Measurements from ENCODE around the gene PCGF5.
"Not testable (repeated sequence)": the region's sequence is repeated elsewhere in the genome, so short reads cannot be mapped to it uniquely, and the experiment has no call there.

PCGF5 gene

DNA sequence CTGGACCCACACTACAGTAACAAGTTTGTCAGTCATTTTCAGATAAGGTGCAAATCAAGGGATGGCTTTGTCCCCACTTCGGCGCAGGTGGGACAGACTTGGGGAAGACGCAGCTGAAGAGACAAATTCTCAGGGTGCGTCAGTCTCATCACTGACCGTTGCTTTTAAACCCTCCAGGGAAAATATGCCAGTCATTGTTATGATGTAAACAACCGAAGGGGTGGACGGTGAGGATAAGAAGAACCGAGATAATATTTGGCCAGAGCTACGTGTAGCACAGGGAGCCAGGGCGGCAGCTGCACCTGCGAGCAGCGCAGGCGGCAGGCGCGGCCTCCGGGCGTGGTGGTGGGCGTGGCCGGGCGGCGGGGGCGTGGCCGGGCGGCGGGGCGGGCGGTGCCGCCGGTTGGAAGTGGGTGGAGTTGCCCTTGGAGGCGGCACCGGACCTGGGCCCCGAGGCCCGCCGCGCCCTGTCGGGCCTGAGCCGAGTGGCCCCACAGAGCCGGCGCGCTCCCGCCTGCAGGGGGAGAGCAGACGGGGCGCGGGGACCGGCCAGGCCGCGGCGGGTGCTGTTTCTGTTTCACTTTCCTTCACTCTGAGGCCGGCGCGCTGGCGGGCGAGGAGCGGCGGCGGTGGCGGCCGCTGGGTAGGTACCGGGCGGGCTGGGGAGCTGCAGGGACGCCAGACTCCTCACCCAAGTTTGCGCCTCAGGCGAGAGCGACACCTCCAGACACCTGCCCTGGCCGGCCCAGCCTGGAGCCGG lies at the start of gene PCGF5:
PCGF5 (plus strand) TSS at position 470 of the 760 bp plus-strand sequence. CDS start 2,209 bp downstream, outside the sequence.
- DNase-seq (ENCODE audit: low read depth): peak; percentile 83

DNA sequence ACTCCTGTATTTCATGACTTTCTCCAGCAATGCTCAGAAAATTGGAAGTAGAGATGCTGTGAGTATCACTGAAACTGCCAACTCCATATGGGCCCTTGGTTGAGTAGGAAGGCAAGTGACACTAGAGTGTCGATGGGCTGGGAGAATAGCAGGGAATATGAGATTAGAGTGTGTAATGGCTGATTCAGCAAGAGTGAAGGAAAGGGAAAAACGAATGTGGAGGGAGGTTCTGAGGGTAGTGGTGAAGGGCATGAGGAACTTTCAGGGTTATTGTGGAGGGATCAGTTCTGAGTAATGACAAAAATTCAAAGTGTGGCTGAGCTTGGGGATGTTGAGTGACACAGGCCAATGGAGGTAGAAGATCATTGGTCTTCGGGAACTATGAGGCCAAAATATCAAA lies 49.0 kb upstream of the PCGF5 start:
- no peak for DNase-seq (ENCODE audit: low read depth)

DNA sequence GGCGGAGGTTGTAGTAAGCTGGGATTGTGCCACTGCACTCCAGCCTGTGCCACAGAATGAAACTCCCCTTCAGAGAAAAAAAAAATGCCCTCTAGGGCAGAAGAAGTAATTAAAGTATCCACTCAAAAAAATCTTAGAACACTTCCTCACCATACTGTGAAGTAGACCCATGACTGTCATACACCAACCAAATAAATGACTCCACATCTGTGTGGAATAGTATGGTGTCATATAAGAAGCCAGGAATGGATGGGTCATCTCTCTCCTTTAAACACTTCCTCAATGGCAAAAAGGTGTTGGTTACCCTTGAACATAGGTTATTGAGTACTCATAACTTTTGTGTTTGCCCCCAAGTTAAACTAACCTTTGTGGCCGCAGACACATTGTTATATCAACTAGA lies 48.1 kb upstream of the PCGF5 start:
- no peak for DNase-seq (ENCODE audit: low read depth)

DNA sequence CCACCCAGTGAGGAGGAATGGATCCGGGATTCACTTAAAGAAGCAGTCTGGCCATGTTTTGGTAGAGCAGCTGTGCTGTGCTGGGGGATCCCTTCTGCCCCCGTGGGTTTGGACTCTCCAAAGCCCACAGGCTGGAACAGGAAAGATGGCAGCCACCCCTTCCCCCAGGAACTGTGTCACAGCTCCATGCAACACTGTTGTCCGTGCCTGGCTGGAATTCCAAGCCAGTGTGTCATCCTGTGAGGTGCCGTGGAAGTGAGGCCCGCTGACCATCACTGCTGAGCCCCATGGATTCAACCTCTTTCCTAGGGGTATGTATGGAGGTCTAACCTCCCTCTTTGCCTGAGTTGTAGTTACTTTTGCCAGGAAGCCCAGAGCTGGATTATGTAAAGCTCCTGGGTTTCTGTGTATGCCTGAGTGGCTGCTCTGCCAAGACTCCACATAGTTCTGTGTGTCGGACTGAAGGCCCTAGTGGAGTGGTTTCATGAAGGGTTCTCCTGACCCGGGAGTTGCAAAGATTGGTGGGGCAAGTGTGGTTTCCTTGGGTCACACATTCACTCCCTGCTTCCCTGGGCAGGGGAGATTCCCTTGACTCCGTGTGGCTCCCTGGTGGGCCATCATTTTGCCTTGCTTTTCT lies 35.1 kb upstream of the PCGF5 start:
- no peak for DNase-seq (ENCODE audit: low read depth)

DNA sequence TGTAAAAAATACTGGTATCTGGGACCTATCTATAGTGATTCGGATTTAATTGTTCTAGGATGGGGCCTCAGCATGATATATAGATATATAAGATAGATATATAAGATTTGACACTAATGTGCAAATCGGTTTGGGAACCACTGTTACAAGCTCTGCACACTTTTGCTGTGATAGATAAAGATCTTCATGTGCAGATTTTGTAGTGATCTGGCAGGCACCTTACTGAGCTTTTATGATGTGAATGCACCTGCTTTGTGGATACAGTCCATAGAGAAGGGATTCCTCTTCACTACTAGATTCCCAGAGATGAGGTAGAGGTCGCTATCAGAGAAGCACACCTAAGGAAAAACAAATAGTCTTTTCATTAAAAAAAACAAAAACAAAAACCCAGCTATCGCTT lies 33.3 kb upstream of the PCGF5 start:
- DNase-seq (ENCODE audit: low read depth): no peak

DNA sequence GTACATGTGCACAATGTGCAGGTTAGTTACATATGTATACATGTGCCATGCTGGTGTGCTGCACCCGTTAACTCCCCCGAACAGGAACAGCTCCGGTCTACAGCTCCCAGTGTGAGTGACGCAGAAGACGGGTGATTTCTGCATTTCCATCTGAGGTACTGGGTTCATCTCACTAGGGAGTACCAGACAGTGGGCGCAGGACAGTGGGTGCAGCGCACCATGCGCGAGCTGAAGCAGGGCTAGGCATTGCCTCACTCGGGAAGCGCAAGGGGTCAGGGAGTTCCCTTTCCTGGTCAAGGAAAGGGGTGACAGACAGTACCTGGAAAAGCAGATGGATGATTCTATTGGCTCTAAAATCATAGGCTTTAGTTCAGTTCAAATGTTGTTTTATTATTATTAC lies 32.5 kb upstream of the PCGF5 start:
- DNase-seq (ENCODE audit: low read depth): not testable (repeated sequence)

DNA sequence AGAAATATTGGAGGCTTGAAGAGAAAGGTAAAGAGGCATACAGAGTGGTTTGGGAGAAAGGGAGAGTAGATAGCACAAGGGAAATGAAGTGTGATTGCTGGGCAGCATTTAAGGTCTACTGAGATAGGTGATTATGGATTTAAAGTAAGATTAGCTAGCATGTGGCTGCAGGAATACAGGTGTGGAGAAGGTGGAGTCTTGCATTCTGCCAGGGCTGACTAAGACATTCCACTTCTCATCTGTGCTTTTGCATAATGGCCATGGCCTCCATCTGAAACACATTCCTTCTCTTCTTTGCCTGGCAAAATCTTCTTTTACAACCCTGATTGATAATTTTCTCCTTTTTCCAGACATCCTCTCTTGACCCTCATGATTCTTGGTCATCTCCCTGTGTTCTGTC lies 31.6 kb upstream of the PCGF5 start:
- no peak for DNase-seq (ENCODE audit: low read depth)

DNA sequence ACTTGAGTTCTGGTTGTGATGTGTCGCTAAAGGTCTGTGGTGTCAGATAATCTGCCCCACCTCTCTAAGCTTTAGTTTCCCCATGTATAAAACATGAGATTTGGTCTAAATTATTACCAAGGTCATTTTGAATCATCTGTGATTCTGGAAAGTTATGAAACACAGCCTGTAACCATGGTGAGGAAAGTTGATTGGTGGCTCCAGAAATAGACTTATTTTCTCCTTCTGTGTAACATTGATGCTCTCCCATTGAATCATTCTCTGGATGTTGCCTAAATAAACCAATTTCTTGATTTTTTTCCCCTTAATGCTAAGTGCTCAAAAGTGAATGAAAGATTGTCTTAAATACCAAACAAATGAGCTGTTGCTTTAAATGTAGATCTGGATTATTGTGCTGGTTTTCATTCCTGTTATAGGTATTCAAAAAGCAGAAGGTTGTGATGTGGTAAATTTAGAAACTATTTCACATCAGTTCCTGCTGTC lies 30.0 kb upstream of the PCGF5 start:
- DNase-seq (ENCODE audit: low read depth): no peak

DNA sequence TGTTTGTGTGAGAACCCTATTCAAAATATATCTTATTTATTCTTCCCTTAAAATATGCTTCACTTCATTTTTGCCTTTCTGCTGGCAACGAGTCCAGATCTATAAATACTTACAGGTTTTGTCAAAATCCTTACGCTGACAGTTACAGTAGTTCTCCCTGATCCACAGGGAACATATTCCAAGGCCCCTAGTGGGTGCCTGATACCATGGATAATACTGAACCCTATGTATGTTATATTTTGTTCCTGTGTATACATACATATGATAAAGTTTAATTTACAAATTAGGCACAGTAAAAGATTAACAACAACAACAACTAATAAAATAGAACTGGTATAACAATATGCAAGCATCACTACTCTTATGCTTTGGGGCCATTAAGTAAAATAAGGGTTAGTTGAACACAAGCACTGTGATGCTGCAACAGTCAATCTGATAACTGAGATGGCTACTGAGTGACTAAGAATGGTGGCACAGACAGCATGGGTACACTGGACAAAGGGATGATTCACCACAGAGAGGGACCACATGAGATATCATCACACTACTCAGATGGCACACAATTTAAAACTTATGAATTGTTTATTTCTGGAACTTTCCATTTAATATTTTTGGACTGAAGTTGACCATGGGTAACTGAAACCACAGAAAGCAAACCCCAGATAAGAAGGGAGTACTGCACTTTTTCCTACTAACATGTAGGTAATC lies 29.4 kb upstream of the PCGF5 start:
- no peak for DNase-seq (ENCODE audit: low read depth)

DNA sequence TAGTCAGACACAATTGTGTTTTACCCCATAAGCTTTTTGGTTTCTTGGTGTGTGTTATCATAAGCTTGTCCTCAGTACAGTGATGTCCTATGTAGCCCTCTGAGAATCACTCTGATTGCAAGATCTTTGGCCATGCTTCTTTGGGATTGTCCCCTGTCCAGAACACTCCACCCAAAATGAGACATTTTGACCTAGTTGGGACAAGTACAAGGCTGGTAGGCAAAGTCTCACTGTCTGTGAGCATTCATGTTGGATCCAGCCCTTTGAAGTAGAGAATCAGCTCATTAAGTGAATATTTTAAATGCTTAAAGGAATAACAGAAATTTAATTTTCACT lies 28.9 kb upstream of the PCGF5 start:
- no peak for DNase-seq (ENCODE audit: low read depth)

DNA sequence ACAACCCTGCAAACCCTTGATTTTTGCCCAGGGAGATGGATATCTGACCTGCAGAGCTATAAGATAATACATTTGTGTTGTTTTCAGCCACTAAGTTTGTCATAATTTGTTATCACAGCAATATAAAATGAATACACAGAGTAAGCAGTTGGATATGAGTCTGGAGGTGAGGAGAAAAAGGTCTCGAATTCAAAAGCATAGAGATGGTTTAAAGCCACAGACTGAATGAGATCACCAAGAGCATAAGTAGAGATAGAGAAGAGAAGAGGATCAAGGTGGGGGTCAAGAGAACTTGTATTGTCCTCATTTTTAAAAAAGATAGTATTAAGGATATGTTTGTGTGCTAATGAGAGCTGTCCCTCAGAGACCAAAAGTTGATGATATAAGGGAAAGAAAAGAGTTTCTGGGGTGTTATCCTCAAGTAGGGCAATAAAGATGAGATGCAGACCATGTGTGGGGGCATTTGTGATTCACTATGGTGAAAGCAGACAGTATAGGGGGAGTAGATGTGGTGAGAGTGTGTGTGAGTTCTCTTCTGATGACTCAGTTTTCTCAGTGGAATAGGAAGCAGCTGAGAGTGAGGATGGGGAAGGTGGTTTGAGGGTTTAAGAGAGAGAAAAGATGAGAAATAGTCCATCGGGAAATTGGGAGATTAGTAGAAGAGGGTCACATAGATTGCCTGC lies 25.8 kb upstream of the PCGF5 start:
- DNase-seq (ENCODE audit: low read depth): no peak

DNA sequence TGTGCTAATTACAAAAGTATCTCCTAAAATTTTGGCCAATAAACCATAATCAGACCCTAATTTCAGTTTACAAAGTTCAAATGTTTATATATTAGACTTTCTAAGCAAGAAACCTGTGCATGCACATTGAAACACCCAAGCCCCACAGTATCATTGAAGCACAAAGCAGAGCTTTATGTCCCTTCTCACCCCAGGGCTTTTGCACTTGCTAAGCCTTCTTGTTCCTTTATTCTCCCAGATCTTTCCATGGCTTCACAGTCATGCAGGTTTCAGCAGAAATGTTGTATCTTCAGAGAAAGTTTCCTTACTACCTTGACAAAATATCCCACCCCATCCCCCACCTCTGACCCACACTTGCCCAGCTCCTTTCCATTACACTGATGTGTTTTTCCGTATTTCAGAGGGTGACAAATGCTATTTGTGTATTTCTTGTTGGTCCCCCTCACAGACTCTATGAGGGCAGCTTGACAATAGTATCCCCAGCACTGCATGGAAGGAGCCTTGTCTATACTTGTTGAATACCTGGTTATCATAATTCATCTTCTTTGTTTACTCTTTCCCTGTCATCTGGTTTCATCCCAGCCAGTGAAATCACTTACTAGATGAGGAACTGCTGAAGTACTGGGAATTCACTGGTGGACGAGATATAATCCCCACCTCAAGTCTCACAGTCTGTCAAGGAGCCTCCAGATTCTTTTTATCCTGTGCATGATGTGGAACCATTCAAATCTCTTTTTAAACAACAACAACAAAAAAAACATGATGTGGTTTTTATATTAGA lies 24.0 kb upstream of the PCGF5 start:
- DNase-seq (ENCODE audit: low read depth): no peak

DNA sequence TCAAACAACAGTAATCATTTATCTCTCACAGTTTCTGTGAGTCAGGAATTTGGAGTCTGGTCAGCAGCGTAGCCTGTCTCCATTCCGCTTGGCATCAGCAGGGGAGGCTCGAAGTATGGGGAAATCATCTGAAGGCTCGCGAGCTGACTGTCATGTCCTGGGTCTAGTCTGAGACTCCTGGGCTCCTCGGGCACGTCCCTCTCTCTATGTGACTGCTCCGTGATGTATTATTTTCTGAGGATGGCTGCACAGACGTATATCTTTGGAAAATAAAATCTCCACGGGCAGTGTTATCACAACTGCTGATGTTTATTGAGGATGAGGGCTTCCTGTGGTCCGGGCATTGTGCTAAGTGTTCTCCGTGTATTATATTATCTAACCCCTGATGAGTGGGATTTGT lies 23.3 kb upstream of the PCGF5 start:
- no peak for DNase-seq (ENCODE audit: low read depth)

DNA sequence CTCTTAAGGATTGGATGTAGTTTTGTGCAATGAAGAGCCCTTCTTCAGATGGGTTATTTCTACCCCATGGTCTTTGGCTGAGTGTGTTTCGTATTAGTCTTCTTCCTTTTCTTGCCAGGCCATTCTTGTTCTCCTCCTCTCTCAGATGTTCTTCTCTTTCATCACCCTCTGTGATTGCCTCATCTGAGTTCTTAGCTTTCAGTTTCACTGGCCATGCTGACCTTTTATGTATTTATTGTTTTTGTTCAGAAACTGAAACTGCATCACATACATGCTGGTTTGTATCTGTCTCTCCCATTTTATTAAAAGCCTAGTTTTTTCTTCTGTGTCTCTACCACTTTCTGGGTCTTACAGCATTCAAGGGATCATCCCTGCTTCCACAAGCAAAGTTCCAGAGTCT lies 21.7 kb upstream of the PCGF5 start:
- DNase-seq (ENCODE audit: low read depth): no peak

DNA sequence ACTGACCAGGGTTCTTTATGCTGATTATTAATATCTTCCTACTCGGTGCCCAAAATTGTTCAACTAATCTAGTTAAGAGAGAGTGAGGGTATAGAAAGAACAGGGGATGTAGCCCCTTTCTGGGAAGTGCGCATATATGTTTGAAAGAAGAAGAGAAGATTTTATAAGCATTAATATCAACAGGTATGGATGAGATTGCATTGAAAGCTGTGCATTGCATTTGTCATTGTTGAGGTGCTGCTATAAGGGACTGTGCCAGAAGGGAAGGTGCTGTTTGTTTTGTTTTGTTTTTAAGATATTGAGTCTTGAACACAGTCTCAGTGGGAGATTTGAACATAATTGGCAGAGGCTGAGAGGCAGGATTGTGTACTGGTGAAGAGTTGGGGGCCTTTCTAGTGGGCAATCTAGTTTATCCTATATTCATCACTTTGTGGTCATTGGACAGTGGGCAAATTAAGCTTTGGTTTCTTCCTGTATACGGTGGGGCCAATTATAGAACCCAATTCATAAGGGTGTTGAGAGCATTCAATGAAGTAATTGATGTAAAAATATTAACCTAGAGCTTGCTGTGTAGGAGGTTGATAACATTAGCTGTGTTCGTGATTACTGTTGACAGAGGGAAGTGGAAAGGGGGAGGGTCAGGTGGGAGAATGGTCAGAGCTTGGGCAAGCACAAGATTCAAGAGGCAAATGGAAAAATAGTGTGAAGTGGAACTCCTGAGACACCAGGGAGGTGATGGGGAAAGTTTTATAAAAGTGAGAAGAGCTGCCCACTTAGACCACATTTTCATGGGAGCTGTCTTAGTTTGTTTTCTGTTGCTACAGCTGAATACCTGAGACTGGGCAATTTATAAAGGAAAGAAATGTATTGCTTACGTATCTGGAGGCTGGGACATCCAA lies 19.9 kb upstream of the PCGF5 start:
- DNase-seq (ENCODE audit: low read depth): no peak

DNA sequence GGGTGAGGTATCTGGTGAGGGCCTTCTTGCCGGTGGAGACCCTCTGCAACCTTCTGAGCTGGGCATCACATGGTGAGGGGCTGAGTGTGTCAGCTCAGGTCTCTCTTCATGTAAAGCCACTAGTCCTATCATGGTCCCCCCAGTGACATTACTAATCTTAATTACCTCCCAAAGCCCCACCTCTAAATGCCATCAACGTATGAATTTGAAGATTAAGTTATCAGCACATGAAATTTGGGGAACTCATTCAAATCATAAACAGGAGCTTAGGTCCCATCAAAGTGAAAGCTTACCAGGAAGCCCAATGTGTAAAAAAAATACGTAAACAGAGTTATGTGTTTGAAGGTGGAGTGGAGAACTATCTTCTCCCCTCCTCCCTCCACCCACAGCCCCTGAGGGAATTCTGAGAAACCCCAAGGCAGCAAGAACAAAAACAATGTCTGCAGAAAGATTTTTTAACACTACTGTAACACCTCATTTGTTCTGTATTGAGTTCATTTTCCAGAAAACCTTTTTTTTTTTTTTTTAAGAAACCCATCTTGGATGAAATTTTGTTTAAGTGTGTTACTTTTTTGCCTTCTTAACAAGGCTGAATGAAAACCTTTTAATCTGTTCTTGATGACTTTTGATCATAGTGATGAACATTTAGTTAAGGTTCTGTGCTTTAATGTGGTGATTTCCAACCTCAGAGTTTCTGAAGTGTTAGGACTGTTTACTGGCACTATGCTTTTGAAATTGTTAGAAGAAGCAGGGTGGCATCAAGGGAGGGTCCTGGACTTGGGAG lies 19.1 kb upstream of the PCGF5 start:
- no peak for DNase-seq (ENCODE audit: low read depth)

DNA sequence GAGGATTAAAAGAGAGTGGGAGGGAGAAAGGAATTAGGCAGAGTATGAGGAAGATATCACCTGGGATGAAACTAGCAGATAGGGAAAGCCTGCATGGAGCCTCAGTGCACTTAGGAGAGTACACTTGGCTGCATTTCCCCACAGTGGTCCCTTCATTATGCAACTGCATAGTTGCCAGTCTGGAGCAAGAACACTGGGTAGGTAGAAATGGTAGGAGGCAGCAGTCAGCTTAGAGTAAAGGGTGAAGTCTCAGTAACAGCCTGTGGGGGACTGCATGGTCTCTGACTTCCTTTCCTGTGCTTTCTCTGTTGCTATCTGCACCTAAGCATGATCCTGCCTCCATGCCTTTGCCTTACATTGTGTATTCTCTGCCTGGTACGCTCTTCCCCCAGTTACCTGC lies 14.0 kb upstream of the PCGF5 start:
- DNase-seq (ENCODE audit: low read depth): no peak

DNA sequence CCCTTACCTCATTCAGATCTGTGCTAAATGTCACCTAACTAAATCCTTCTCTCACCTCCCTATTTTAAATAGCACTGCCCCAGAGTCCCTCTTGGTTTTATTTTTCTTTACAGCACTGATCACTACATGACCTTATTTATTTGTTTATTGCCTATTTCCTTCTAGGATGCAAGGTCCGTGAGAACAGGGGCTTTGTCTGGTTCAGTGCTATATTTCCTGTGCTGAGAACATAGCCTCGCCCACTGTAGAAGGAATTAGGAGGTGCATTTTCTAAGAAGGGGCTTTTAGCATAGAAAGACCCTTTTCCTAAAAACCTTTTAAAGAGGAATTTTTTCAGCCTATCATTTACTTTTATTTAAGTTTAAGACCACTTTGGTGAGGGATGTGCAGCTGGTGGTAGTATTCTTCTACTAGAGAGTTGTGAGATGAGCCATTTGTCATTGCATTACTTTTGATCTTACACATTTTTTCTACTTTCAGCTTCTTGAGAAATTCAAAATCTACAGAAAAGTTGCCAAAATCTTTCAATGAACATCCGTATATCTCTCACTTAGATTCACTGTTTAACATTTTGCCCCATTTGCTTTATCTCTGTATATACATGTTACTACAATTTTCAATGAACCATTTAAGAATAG lies 13.5 kb upstream of the PCGF5 start:
- no peak for DNase-seq (ENCODE audit: low read depth)

DNA sequence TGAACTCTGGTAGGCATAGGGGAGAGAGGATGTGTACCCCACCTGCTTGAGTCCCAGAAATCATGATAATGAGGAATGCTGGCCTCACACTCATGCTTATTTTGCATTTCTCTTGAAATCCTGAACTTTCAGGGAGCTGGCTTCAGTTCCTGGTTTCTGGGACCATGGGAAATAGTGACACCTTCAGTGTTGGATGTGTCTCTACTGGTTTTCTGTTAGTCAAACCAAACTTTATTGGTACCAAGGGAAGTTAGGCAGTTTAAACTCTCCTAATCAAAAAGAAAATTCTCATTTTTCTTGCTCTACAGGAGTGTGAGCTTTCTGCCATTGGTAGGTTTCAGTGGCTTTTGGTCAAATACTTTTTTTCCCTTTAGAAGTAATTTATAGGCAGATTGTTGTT lies 11.8 kb upstream of the PCGF5 start:
- no peak for DNase-seq (ENCODE audit: low read depth)

DNA sequence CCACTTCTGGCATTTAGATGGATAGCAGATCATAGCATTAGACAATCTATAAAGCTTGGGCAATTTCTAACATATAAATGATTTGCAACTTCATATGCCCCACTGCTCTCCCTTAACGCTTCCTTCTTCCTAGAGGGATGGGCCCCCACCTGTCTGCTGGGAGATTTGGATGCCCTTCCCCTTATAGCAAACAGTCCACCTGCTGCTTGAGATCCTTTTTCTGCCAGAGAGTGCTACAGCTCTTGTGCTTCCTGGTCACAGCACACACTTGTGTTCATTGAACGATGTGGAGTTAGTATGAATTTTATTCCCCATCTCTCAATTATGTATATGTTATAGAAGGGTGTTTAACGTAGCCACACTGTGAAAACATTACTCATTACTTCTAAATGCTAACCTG lies 10.4 kb upstream of the PCGF5 start:
- DNase-seq (ENCODE audit: low read depth): no peak
